Skeletal muscle satellite cell (primary cell): ENCODE results near the gene CD14.
"Not testable (repeated sequence)": the region's sequence is repeated elsewhere in the genome, so short reads cannot be mapped to it uniquely, and the experiment has no call there.

Source experiments
- H3K27me3 ChIP-seq: 2 replicates; pipeline ENCODE4 v1.7.0; 2013; ENCODE audit warnings: low read length; ENCODE audit not compliant: control insufficient read depth, insufficient read depth
- H3K36me3 ChIP-seq: 2 replicates; pipeline ENCODE4 v1.7.0; 2013; ENCODE audit warnings: mild to moderate bottlenecking, control low read depth, low read length; ENCODE audit not compliant: insufficient read depth
- H3K4me1 ChIP-seq: 2 replicates; pipeline ENCODE4 v1.7.0; 2013; ENCODE audit warnings: low read length; ENCODE audit not compliant: control insufficient read depth, insufficient read depth
- H3K4me2 ChIP-seq: 2 replicates; pipeline ENCODE4 v1.7.0; 2013; ENCODE audit warnings: mild to moderate bottlenecking, low read length
- H3K4me3 ChIP-seq: 2 replicates; pipeline ENCODE4 v1.7.0; 2013; ENCODE audit warnings: low read length
- H3K9ac ChIP-seq: 2 replicates; pipeline ENCODE4 v1.7.0; 2013; ENCODE audit warnings: mild to moderate bottlenecking, low read depth, low read length, moderate library complexity
- H3K9me3 ChIP-seq: replicated peaks from 2 replicates; pipeline ENCODE4 v1.7.0; 2013; ENCODE audit warnings: mild to moderate bottlenecking, control low read depth, low read length

CD14 gene

GRCh38 chr5:140608722-140609121, 24.3 kb downstream of the CD14 start:
- Histone ChIP-seq H3K4me1 (peaks cover 15% of the 10 kb centered on the region), H3K27me3 (no peaks in the 10 kb centered on the region), H3K36me3 (no peaks in the 10 kb centered on the region), H3K4me2 (peak overlapping the region; percentile 38), H3K9me3 (no peaks in the 10 kb centered on the region), H3K9ac (no peak overlapping the region), H3K4me3 (no peak overlapping the region)

DNA sequence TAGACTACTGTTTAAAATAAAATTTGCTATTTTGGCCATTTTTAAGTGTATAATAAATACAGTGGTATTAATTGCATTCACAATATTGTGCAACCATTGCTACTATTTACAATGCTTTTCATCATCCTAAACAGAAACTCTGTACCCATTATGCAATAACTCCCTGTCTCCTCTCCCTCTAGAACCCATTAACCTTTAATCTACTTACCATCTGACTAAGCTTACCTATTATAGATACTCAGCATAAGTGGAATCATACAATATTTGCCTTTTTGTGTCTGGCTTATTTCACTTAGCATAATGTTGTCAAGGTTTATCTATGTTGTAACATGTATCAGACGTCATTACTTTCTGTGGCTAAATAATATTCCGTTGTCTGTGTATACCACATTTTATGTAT, 25.9 kb downstream of the CD14 start:
- Histone ChIP-seq H3K4me2 (no peak overlapping the region), H3K36me3 (no peaks in the 10 kb centered on the region), H3K27me3 (no peaks in the 10 kb centered on the region), H3K9me3 (no peaks in the 10 kb centered on the region), H3K4me3 (no peak overlapping the region), H3K9ac (no peak overlapping the region), H3K4me1 (peaks cover 18% of the 10 kb centered on the region)

GRCh38 chr5:140605879-140606278, 27.1 kb downstream of the CD14 start:
- H3K9ac ChIP-seq: no peak overlapping the region
- H3K36me3 ChIP-seq: no peaks in the 10 kb centered on the region
- no peak overlapping the region for H3K4me3 ChIP-seq
- H3K9me3 ChIP-seq: no peaks in the 10 kb centered on the region
- H3K4me1 ChIP-seq: peaks cover 13% of the 10 kb centered on the region
- no peaks in the 10 kb centered on the region for H3K27me3 ChIP-seq
- H3K4me2 ChIP-seq: no peak overlapping the region

- H3K9me3 ChIP-seq: no peaks in the 10 kb centered on the region
- no peaks in the 10 kb centered on the region for H3K36me3 ChIP-seq
- H3K4me1 ChIP-seq: peaks cover 3% of the 10 kb centered on the region
- peaks cover 3% of the 10 kb centered on the region for H3K27me3 ChIP-seq
- H3K4me3 ChIP-seq: no peak overlapping the region
- no peak overlapping the region for H3K4me2 ChIP-seq
- H3K9ac ChIP-seq: no peak overlapping the region
These were observed 29.2 kb downstream of the CD14 start for GRCh38 chr5:140603734-140604133.

DNA sequence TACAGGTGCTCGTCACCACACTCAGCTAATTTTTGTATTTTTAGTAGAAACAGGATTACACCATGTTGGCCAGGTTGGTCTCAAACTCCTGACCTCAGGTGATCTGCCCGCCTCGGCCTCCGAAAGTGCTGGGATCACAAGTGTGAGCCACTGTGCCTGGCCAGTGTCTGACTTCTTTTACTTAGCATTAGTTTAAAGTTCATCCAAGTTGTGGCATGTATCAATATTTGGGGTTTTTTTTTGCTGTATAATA, 29.6 kb downstream of the CD14 start:
- not testable (repeated sequence) for H3K4me1 ChIP-seq, H3K4me2 ChIP-seq, H3K4me3 ChIP-seq, H3K9me3 ChIP-seq, H3K9ac ChIP-seq, H3K27me3 ChIP-seq, H3K36me3 ChIP-seq

DNA sequence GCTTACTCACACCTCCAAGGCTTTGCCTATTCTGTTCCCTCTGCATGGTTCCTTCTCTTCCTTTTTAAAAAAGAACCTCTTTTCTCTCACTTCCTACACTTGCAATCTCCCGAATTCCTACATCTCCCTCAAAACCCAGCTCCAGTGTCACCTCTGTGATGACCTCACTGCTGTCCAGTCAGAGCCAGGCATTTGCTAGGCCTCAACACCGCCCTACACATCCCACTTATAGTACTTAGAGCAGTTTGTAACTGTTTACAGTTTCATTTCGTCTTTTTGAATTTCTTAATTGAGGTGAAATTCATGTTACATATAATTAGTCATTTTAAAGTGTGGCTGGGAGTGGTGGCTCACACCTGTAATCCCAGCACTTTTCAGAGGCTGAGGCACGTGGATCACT, 30.8 kb downstream of the CD14 start:
- no peak overlapping the region for H3K4me3 ChIP-seq
- no peak overlapping the region for H3K9ac ChIP-seq
- peaks cover 3% of the 10 kb centered on the region for H3K4me1 ChIP-seq
- H3K27me3 ChIP-seq: peaks cover 10% of the 10 kb centered on the region
- no peaks in the 10 kb centered on the region for H3K36me3 ChIP-seq
- no peaks in the 10 kb centered on the region for H3K9me3 ChIP-seq
- H3K4me2 ChIP-seq: no peak overlapping the region

DNA sequence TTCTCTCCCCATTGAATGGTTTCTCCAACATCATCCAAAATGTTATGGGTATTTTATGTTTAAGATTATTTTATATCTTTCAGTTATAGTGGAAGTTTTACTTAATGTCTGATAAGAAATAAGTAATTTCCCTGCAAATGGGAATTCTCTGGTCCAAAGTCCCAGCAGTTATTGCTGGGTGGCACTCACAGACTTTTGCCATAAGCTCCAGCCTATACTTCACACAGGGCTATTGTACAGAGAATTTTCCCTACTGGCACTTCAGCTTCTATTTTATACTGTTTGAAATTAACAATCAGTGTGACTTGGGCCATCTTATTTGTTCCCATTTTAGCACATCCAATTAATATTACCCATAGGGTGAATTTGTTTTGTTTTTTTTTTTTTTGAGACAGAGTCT, 32.9 kb downstream of the CD14 start:
- no peak overlapping the region for H3K4me2 ChIP-seq
- H3K4me3 ChIP-seq: no peak overlapping the region
- H3K27me3 ChIP-seq: peaks cover 22% of the 10 kb centered on the region
- H3K9ac ChIP-seq: no peak overlapping the region
- H3K4me1 ChIP-seq: peaks cover 3% of the 10 kb centered on the region
- H3K9me3 ChIP-seq: no peaks in the 10 kb centered on the region
- no peaks in the 10 kb centered on the region for H3K36me3 ChIP-seq

DNA sequence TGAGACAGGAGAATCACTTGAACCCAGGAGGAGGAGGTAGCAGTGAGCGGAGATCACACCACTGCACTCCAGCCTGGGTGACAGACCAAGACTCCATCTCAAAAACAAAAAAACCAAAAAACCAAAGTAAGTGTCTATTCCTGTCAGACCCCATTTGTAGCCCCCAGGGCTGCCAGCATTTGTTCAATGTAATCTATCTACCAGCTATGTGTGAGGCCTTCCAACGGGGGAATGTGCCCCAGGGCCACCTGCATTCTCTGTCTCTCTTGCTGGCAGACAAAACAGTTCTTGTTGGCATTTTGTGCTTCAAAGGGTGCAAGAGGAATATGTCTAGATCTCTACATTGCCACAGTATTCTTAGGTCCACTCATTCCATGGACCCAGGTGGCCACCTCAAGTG, 34.1 kb downstream of the CD14 start:
- Histone ChIP-seq H3K9me3 (no peaks in the 10 kb centered on the region), H3K4me2 (no peak overlapping the region), H3K27me3 (peaks cover 22% of the 10 kb centered on the region), H3K9ac (no peak overlapping the region), H3K4me3 (no peak overlapping the region), H3K36me3 (no peaks in the 10 kb centered on the region), H3K4me1 (peaks cover 3% of the 10 kb centered on the region)

DNA sequence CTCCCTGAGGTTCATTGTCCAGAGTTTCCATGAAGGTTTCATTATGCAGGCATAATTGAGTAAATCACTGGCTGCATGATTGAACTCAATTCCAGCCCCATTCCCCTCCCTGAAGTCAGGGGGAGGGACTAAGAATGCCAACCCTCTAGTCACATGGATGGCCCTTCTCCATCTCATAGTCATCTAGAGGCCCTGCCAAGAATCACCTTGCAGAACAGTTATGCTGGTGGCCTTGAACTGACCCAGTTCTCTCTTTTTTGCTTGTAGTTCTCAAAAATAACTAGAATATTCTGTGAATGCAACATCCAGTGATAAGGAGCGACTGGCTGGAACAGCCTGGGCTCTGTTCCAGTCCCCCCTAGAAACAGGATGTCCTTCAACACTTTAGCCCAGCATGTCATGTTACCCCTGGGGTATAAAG, 36.6 kb downstream of the CD14 start:
- H3K27me3 ChIP-seq: peaks cover 22% of the 10 kb centered on the region
- no peaks in the 10 kb centered on the region for H3K36me3 ChIP-seq
- H3K9ac ChIP-seq: no peak overlapping the region
- no peak overlapping the region for H3K4me2 ChIP-seq
- H3K4me3 ChIP-seq: no peak overlapping the region
- no peaks in the 10 kb centered on the region for H3K9me3 ChIP-seq
- H3K4me1 ChIP-seq: peaks cover 9% of the 10 kb centered on the region

DNA sequence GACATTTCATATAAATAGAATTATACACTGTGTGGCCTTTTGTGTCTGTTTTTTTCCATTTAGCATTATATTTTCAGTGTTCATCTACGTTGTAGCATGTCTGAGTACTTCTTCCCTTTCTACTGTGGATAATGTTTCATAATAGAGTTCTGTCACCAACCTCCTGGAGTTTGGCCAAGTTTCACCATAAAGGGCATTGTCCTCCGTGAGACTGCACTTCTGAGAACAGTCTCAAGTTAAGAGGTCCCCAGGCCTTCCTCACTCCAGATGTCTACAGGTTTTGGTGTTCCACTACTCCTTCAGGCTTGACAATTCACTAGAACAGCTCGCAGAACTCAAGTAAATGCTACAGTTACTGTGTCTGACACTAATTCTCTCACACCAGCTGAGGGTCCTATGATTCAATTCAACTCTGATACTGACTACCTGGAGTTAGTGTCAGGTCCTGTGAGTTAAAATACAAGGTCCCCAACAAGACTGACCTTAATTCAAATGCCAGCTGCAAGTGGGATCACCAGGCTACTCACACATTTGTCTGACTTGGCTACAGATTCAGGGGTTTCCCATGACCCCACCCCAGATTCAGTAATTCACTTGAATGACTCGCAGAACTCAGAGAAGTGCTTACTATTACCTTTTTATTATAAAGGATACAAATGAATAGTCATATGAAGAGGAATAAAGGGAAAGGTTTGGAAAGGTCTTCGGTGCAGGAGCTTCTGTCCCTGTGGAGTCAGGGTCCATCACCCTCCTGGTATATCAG, 37.3 kb downstream of the CD14 start:
- Histone ChIP-seq H3K4me3 (no peak overlapping the region), H3K36me3 (no peaks in the 10 kb centered on the region), H3K27me3 (peaks cover 22% of the 10 kb centered on the region), H3K9ac (no peak overlapping the region), H3K4me1 (peaks cover 9% of the 10 kb centered on the region), H3K9me3 (no peaks in the 10 kb centered on the region), H3K4me2 (no peak overlapping the region)

- no peak overlapping the region for H3K9ac ChIP-seq
- no peak overlapping the region for H3K4me3 ChIP-seq
- no peaks in the 10 kb centered on the region for H3K36me3 ChIP-seq
- H3K9me3 ChIP-seq: no peaks in the 10 kb centered on the region
- peaks cover 22% of the 10 kb centered on the region for H3K27me3 ChIP-seq
- no peak overlapping the region for H3K4me2 ChIP-seq
- H3K4me1 ChIP-seq: peaks cover 17% of the 10 kb centered on the region
These were observed 38.8 kb downstream of the CD14 start for GRCh38 chr5:140594169-140594568.

DNA sequence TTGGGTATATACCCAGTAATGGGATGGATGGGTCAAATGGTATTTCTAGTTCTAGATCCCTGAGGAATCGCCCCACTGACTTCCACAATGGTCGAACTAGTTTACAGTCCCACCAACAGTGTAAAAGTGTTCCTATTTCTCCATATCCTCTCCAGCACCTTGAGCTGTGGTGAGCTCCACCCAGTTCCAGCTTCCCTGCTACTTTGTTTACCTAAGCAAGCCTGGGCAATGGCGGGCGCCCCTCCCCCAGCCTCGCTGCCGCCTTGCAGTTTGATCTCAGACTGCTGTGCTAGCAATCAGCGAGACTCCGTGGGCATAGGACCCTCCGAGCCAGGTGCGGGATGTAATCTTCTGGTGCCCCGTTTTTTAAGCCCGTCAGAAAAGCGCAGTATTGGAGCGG, 39.9 kb downstream of the CD14 start:
- H3K27me3 ChIP-seq: peaks cover 19% of the 10 kb centered on the region
- H3K4me1 ChIP-seq: peaks cover 25% of the 10 kb centered on the region
- not testable (repeated sequence) for H3K36me3 ChIP-seq, H3K4me3 ChIP-seq, H3K9ac ChIP-seq, H3K4me2 ChIP-seq, H3K9me3 ChIP-seq
